Esophagus muscularis mucosa (tissue), 4 donors: ENCODE data around the gene PLIN5.

Experiments
- CTCF ChIP-seq, 3 experiments: fragments of 200-600 bp in 2 of 3; fragments of 450-650 bp in 1 of 3; sonication (generic) in 2 of 3; IDR thresholded peaks; one replicate each; pipeline ENCODE4 v1.5.1; 2017 to 2019; ENCODE audit warnings: antibody characterized with exemption in 3 of 3, mild to moderate bottlenecking in 2 of 3, moderate library complexity in 1 of 3
- EP300 ChIP-seq: sonication (generic); formaldehyde crosslinking; IDR thresholded peaks from one replicate; pipeline ENCODE4 v1.6.1; 2017; ENCODE audit warnings: antibody characterized with exemption
- POLR2A ChIP-seq: fragments of 450-650 bp; IDR thresholded peaks from one replicate; pipeline ENCODE4 v1.6.1; 2017; ENCODE audit warnings: antibody characterized with exemption, moderate library complexity, mild to moderate bottlenecking, low read depth

DNA sequence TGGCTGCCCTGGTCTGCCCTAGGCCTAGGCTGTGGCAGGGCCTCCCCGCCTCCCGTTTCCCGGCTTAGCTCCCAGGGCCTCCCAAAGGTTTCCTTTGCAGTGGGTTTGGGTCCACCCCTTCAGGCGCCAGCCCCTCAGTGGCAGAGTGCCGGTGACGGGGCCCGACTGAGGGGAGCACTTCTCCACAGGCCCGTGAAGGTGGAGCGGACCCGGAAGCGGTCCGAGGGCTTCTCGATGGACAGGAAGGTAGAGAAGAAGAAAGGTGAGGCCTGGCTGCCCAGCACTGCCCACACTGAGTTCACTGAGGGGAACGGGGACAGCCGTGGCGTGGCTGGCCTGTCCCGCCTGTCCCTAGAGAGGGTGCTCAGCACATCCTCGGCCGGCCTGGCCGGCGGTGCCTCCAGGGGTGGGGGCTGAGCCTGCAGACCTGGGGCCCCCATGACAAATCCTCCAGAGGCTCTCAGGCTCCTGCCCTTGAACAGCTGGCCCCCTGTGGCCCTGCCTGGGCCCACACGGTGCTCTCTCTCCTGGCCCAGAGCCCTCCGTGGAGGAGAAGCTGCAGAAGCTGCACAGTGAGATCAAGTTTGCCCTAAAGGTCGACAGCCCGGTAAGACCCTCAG lies 37.1 kb downstream of the PLIN5 start:
- no peak for TF ChIP-seq CTCF (IDR thresholded peaks at IDR 0.05)
- TF ChIP-seq POLR2A = no peak
- TF ChIP-seq EP300 = no peak
